GM23338 (cell line): ENCODE data around the gene TCF7L1. TPM values are rescaled to one million over a fixed set of nuclear protein-coding genes. Genes with fewer than 3 reads are reported as not detected.

ENCODE experiments used
- ATAC-seq: fragments of 200-7000 bp; cut with Tn5 transposase; 3 replicates; pipeline ENCODE4 v1.9.1; 2020
- DNase-seq: peaks from one replicate; pipeline ENCODE4 v3.0.0-alpha.2; 2015; ENCODE audit warnings: low spot score
- H2AFZ ChIP-seq: fragments of 200-600 bp; sonication (generic); 2 replicates; pipeline ENCODE4 v1.8.0; 2016; ENCODE audit warnings: antibody characterized with exemption, mild to moderate bottlenecking, moderate library complexity
- H3F3A ChIP-seq: fragments of 200-600 bp; sonication (generic); replicated peaks from 2 replicates; pipeline ENCODE4 v1.8.0; 2017; ENCODE audit warnings: antibody characterized with exemption, mixed run types, low read depth
- H3K27ac ChIP-seq: fragments of 200-600 bp; sonication (generic); 2 replicates; pipeline ENCODE4 v1.6.1; 2016; ENCODE audit warnings: low read depth
- H3K27me3 ChIP-seq: fragments of 200-600 bp; sonication (generic); 2 replicates; pipeline ENCODE4 v1.8.0; 2016; ENCODE audit warnings: mild to moderate bottlenecking, mixed run types, moderate library complexity; ENCODE audit not compliant: insufficient read depth
- H3K36me3 ChIP-seq: fragments of 200-600 bp; sonication (generic); 2 replicates; pipeline ENCODE4 v1.8.0; 2016; ENCODE audit warnings: mild to moderate bottlenecking; ENCODE audit not compliant: insufficient read depth
- H3K4me1 ChIP-seq: fragments of 200-600 bp; sonication (generic); 2 replicates; pipeline ENCODE4 v1.8.0; 2016; ENCODE audit warnings: mild to moderate bottlenecking, moderate library complexity; ENCODE audit not compliant: insufficient read depth
- H3K4me2 ChIP-seq: fragments of 200-600 bp; sonication (generic); 2 replicates; pipeline ENCODE4 v1.7.1; 2017; ENCODE audit warnings: mixed run types
- H3K4me3 ChIP-seq: fragments of 200-600 bp; sonication (generic); 2 replicates; pipeline ENCODE4 v1.6.1; 2016; ENCODE audit warnings: mixed run types
- H3K79me2 ChIP-seq: fragments of 200-600 bp; sonication (generic); replicated peaks from 2 replicates; pipeline ENCODE4 v1.8.0; 2017; ENCODE audit warnings: mild to moderate bottlenecking; ENCODE audit not compliant: insufficient read depth
- H3K9me2 ChIP-seq: fragments of 200-600 bp; sonication (generic); 2 replicates; pipeline ENCODE4 v1.8.0; 2017; ENCODE audit not compliant: insufficient read depth
- H4K20me1 ChIP-seq: fragments of 200-600 bp; sonication (generic); replicated peaks from 2 replicates; pipeline ENCODE4 v1.8.0; 2017; ENCODE audit warnings: mild to moderate bottlenecking; ENCODE audit not compliant: insufficient read depth
- H3K27ac Mint-ChIP-seq: 2 replicates; pipeline ENCODE4 v1.8.0; 2020; ENCODE audit warnings: inconsistent platforms, mild to moderate bottlenecking, moderate library complexity, mixed read lengths
- H3K27me3 Mint-ChIP-seq: 3 replicates; pipeline ENCODE4 v1.8.0; 2022; ENCODE audit warnings: low read depth, mild to moderate bottlenecking, moderate library complexity, mixed read lengths, inconsistent platforms; ENCODE audit not compliant: insufficient read depth, poor library complexity
- H3K36me3 Mint-ChIP-seq: 3 replicates; pipeline ENCODE4 v1.8.0; 2021; ENCODE audit warnings: low read depth, mild to moderate bottlenecking, inconsistent platforms, moderate library complexity, mixed read lengths
- H3K4me1 Mint-ChIP-seq: 3 replicates; pipeline ENCODE4 v1.8.0; 2020; ENCODE audit warnings: mild to moderate bottlenecking, inconsistent platforms, mixed read lengths
- H3K4me3 Mint-ChIP-seq: 3 replicates; pipeline ENCODE4 v1.8.0; 2021; ENCODE audit warnings: moderate library complexity, mild to moderate bottlenecking, inconsistent platforms, mixed read lengths
- H3K9me3 Mint-ChIP-seq: 3 replicates; pipeline ENCODE4 v1.8.0; 2020; ENCODE audit warnings: moderate library complexity, mild to moderate bottlenecking, inconsistent platforms, mixed read lengths
- CREB1 ChIP-seq: fragments of 250-450 bp; sonication (Bioruptor Pico); IDR thresholded peaks from 2 replicates; pipeline ENCODE4 v1.5.0; 2020; ENCODE audit warnings: low read depth, mild to moderate bottlenecking, moderate library complexity
- CTCF ChIP-seq, 2 experiments: fragments of 200-600 bp in 1 of 2; sonication (generic) in 1 of 2; conservative IDR thresholded peaks; 2 replicates each; pipeline versions ENCODE4 v1.5.1 to v1.6.1; 2016 to 2017; ENCODE audit warnings: antibody characterized with exemption in 2 of 2, low read depth in 2 of 2, mild to moderate bottlenecking in 2 of 2, moderate library complexity in 1 of 2
- ETS1 ChIP-seq: IDR thresholded peaks from 2 replicates; pipeline ENCODE4 v1.6.1; 2016; ENCODE audit warnings: antibody characterized with exemption
- EZH2 ChIP-seq: fragments of 200-600 bp; sonication (generic); IDR thresholded peaks from one replicate; pipeline ENCODE4 v1.8.0; 2017; ENCODE audit warnings: antibody characterized with exemption, mild to moderate bottlenecking, low read depth; ENCODE audit not compliant: unreplicated experiment
- EZH2phosphoT487 ChIP-seq: fragments of 200-600 bp; sonication (generic); IDR thresholded peaks from one replicate; pipeline ENCODE4 v1.8.1; 2018; ENCODE audit warnings: antibody characterized with exemption; ENCODE audit not compliant: unreplicated experiment
- JUNB ChIP-seq: IDR thresholded peaks from one replicate; pipeline ENCODE4 v1.6.1; 2016; ENCODE audit warnings: antibody characterized with exemption; ENCODE audit not compliant: unreplicated experiment
- NANOG ChIP-seq: IDR thresholded peaks from 2 replicates; pipeline ENCODE4 v1.6.1; 2016; ENCODE audit warnings: antibody characterized with exemption, borderline replicate concordance
- POLR2AphosphoS5 ChIP-seq: IDR thresholded peaks from 2 replicates; pipeline ENCODE4 v1.6.1; 2016; ENCODE audit warnings: antibody characterized with exemption, low read depth
- REST ChIP-seq: IDR thresholded peaks from one replicate; pipeline ENCODE4 v1.6.1; 2018; ENCODE audit warnings: antibody characterized with exemption; ENCODE audit not compliant: unreplicated experiment
- STAT1 ChIP-seq: IDR thresholded peaks from one replicate; pipeline ENCODE4 v1.6.1; 2016; ENCODE audit warnings: antibody characterized with exemption; ENCODE audit not compliant: unreplicated experiment
- ZNF114 ChIP-seq: fragments of 250-450 bp; sonication (Bioruptor Pico); IDR thresholded peaks from 2 replicates; pipeline ENCODE4 v1.5.0; 2020; ENCODE audit warnings: mild to moderate bottlenecking, moderate library complexity
- ZNF331 ChIP-seq: fragments of 250-450 bp; sonication (Bioruptor Pico); IDR thresholded peaks from 2 replicates; pipeline ENCODE4 v1.5.0; 2020; ENCODE audit warnings: low read depth, mild to moderate bottlenecking, moderate library complexity
- polyA plus RNA-seq: library from polyadenylated mRNA; unstranded; fragments of >200 nt; fragmentation: Nextera tagmentation; extraction: Ambion mirVana; gene quantifications from 2 replicates; pipeline ENCODE4 v1.2.1, GENCODE V29; 2016
- total RNA-seq: library from RNA; depleted of rRNA; stranded (reverse); fragments of >200 nt; shearing (Covaris generic); gene quantifications from 2 replicates; pipeline ENCODE4 v1.2.3, GENCODE V29; 2014
- TF ChIP-seq, protein P1 (sequence below): fragments of 250-450 bp; sonication (Bioruptor Pico); IDR thresholded peaks from 2 replicates; pipeline ENCODE4 v1.5.0; 2020; ENCODE audit warnings: mild to moderate bottlenecking, moderate library complexity

Gene TCF7L1
- total and polyA plus RNA-seq, 2 experiments from 2014 or later = 47.3 to 101 TPM

DNA sequence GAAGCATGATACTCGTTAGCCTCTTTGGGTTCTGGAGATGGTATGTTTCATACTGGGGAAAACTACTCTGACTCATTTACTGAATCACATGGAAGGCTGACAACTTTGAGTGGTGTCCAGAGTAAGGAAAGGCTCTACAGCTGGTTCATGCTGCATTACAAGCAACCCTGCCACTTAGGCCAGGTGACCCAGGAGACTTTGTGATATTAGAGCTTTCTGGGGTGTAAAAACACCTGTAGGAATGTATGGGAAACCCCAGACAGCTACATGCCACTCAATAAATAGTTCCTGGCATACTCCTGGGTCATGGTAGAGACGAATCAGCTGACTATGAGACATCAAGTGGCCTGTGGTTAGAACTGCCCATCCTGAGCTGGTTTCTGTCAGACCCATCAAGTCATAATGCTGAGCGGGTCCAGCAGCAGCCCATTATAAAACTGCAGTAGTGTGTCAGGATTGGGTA is 21.3 kb upstream of the TCF7L1 start:
- no peaks in the 10 kb centered on the region for H3K36me3 ChIP-seq
- no peaks in the 10 kb centered on the region for H3K79me2 ChIP-seq
- H3F3A ChIP-seq = 0 out of 2 replicates have a peak, but pooled peaks cover 3% of the 10 kb centered on the region
- H3K27me3 ChIP-seq = peaks cover 35% of the 10 kb centered on the region
- H3K4me3 ChIP-seq = no peak overlapping the region
- H3K4me1 ChIP-seq = no peaks in the 10 kb centered on the region
- TF ChIP-seq POLR2AphosphoS5 = no peak
- TF ChIP-seq EZH2 = no peak
- no peak for TF ChIP-seq STAT1
- TF ChIP-seq ZNF114 = no peak
- TF ChIP-seq JUNB = no peak
- TF ChIP-seq ZNF331 (CRISPR knock-in tag) = no peak
- no peak for TF ChIP-seq REST
- no peak for TF ChIP-seq CTCF (conservative IDR thresholded peaks at IDR 0.05; ENCODE audit: low read depth in 2 of 2)
- TF ChIP-seq, protein P1, sequence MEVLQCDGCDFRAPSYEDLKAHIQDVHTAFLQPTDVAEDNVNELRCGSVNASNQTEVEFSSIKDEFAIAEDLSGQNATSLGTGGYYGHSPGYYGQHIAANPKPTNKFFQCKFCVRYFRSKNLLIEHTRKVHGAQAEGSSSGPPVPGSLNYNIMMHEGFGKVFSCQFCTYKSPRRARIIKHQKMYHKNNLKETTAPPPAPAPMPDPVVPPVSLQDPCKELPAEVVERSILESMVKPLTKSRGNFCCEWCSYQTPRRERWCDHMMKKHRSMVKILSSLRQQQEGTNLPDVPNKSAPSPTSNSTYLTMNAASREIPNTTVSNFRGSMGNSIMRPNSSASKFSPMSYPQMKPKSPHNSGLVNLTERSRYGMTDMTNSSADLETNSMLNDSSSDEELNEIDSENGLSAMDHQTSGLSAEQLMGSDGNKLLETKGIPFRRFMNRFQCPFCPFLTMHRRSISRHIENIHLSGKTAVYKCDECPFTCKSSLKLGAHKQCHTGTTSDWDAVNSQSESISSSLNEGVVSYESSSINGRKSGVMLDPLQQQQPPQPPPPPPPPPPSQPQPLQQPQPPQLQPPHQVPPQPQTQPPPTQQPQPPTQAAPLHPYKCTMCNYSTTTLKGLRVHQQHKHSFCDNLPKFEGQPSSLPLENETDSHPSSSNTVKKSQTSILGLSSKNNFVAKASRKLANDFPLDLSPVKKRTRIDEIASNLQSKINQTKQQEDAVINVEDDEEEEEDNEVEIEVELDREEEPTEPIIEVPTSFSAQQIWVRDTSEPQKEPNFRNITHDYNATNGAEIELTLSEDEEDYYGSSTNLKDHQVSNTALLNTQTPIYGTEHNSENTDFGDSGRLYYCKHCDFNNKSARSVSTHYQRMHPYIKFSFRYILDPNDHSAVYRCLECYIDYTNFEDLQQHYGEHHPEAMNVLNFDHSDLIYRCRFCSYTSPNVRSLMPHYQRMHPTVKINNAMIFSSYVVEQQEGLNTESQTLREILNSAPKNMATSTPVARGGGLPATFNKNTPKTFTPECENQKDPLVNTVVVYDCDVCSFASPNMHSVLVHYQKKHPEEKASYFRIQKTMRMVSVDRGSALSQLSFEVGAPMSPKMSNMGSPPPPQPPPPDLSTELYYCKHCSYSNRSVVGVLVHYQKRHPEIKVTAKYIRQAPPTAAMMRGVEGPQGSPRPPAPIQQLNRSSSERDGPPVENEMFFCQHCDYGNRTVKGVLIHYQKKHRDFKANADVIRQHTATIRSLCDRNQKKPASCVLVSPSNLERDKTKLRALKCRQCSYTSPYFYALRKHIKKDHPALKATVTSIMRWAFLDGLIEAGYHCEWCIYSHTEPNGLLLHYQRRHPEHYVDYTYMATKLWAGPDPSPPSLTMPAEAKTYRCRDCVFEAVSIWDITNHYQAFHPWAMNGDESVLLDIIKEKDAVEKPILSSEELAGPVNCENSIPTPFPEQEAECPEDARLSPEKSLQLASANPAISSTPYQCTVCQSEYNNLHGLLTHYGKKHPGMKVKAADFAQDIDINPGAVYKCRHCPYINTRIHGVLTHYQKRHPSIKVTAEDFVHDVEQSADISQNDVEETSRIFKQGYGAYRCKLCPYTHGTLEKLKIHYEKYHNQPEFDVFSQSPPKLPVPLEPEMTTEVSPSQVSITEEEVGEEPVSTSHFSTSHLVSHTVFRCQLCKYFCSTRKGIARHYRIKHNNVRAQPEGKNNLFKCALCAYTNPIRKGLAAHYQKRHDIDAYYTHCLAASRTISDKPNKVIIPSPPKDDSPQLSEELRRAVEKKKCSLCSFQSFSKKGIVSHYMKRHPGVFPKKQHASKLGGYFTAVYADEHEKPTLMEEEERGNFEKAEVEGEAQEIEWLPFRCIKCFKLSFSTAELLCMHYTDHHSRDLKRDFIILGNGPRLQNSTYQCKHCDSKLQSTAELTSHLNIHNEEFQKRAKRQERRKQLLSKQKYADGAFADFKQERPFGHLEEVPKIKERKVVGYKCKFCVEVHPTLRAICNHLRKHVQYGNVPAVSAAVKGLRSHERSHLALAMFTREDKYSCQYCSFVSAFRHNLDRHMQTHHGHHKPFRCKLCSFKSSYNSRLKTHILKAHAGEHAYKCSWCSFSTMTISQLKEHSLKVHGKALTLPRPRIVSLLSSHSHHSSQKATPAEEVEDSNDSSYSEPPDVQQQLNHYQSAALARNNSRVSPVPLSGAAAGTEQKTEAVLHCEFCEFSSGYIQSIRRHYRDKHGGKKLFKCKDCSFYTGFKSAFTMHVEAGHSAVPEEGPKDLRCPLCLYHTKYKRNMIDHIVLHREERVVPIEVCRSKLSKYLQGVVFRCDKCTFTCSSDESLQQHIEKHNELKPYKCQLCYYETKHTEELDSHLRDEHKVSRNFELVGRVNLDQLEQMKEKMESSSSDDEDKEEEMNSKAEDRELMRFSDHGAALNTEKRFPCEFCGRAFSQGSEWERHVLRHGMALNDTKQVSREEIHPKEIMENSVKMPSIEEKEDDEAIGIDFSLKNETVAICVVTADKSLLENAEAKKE = no peak
- TF ChIP-seq NANOG = no peak
- TF ChIP-seq EZH2phosphoT487 = no peak
- no peak for TF ChIP-seq ETS1
- TF ChIP-seq CREB1 (CRISPR knock-in tag) = no peak
- H2AFZ ChIP-seq = no peak overlapping the region
- no peak overlapping the region for H3K27ac ChIP-seq
- Mint-ChIP-seq H3K27ac (no peak overlapping the region), H3K27me3 (peaks cover 1% of the 10 kb centered on the region), H3K36me3 (no peaks in the 10 kb centered on the region), H3K4me1 (no peaks in the 10 kb centered on the region), H3K4me3 (no peak overlapping the region), H3K9me3 (no peaks in the 10 kb centered on the region)
- no peak for DNase-seq
- no peak for ATAC-seq
- peaks cover 16% of the 10 kb centered on the region; the same call in 1 of the 2 replicates for H3K9me2 ChIP-seq
- H3K4me2 ChIP-seq = no peak overlapping the region
- H4K20me1 ChIP-seq = no peaks in the 10 kb centered on the region
